Measurements from ENCODE around the gene IQGAP3.

DNA sequence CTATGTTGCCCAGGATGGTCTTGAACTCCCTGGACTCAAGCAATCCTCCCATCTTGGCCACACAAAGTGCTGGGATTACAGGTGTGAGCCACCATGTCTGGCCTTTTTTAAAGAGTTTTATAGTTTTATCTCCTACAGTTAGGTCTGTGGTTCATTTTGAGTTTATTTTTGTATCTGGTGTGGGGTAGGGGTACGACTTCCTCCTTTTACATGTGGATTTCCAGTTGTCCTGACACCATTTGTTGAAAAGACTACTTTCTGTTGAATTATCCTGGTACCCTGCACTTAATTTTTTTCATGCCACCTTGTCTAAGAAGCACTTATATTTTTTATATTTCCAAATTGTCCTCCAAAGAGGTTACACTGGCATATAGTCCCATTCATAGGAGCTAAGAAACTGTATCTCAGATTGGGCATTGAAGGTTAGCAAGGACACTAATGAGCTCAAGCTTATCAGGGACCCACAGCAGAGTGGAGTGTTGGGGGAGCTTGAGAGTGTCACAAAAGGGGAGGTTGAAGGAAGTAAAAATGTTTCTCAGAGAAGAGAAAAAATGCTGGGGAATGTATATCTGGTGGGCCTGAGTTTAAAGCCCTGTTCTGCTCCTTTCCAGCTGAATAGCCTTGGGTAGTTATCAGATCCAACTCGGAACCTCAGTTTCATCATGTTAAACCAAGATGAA is 48.4 kb downstream of the IQGAP3 start:
- no peak for TF ChIP-seq GABPA (IDR thresholded peaks at IDR 0.05 in 1 of 2, conservative IDR thresholded peaks at IDR 0.05 in 1 of 2)
- no peak for TF ChIP-seq CTCF (IDR thresholded peaks at IDR 0.05; ENCODE audit: low read depth, low read length, missing input control)
- TF ChIP-seq TAF1 (conservative IDR thresholded peaks at IDR 0.05), result no peak

Data from liver (tissue), 3 donors.